Lower lobe of right lung (tissue), 2 donors: ENCODE results near the gene ENDOV. TPM values are rescaled to one million over a fixed set of nuclear protein-coding genes. Genes with fewer than 3 reads are reported as not detected.

Experiments used
- ATAC-seq, 2 donors: fragments of 200-7000 bp; cut with Tn5 transposase; one replicate each; pipeline ENCODE4 v1.9.1; 2020 to 2022; ENCODE audit warnings: mild to moderate bottlenecking in 2 of 2, moderate library complexity in 2 of 2
- DNase-seq: peaks from one replicate; pipeline ENCODE4 v3.0.0-alpha.2; 2020
- H3K27ac ChIP-seq: fragments of 200-600 bp; one replicate; pipeline ENCODE4 v1.8.0; 2022
- H3K27me3 ChIP-seq: fragments of 200-600 bp; one replicate; pipeline ENCODE4 v1.8.0; 2022; ENCODE audit warnings: low read depth
- H3K36me3 ChIP-seq: fragments of 200-600 bp; one replicate; pipeline ENCODE4 v1.8.0; 2022; ENCODE audit warnings: mild to moderate bottlenecking
- H3K4me1 ChIP-seq: fragments of 200-600 bp; one replicate; pipeline ENCODE4 v1.8.0; 2022
- H3K4me3 ChIP-seq: fragments of 200-600 bp; one replicate; pipeline ENCODE4 v1.8.0; 2022; ENCODE audit warnings: mild to moderate bottlenecking
- H3K9me3 ChIP-seq: fragments of 200-600 bp; one replicate; pipeline ENCODE4 v1.8.0; 2022
- CTCF ChIP-seq: fragments of 200-600 bp; IDR thresholded peaks from one replicate; pipeline ENCODE4 v1.8.0; 2022; ENCODE audit warnings: antibody characterized with exemption, mild to moderate bottlenecking
- intact Hi-C: fragments of 100-400 bp; cut with DNase I; formaldehyde crosslinking; loops from one replicate; pipeline ENCODE4 v1.11.0; 2022
- total RNA-seq: library from RNA; stranded (reverse); fragmentation: NEBNext Ultra II Directional; extraction: Animal tissue kit (Norgen Biotek cat#: 25700); gene quantifications from one replicate; pipeline ENCODE4 v1.2.1, GENCODE V29; 2021
- donor health status: DM: no; HTN: yes; CAD: no; lungs with severe emphysema.

Gene ENDOV
- total RNA-seq, 1 donor from 2014 or later: 23.4 TPM

- no peak for TF ChIP-seq CTCF
- Histone ChIP-seq H3K36me3 (peaks cover 100% of the 10 kb centered on the region), H3K27me3 (no peaks in the 10 kb centered on the region), H3K27ac (peak overlapping the region; percentile 6), H3K4me3 (no peak overlapping the region), H3K4me1 (no peaks in the 10 kb centered on the region), H3K9me3 (no peaks in the 10 kb centered on the region)
- intact Hi-C loops: no loop called here
- no peak for DNase-seq
- ATAC-seq: no peak
Measured at GRCh38 chr17:80384078-80384960, 30.6 kb upstream of the ENDOV start.

DNA sequence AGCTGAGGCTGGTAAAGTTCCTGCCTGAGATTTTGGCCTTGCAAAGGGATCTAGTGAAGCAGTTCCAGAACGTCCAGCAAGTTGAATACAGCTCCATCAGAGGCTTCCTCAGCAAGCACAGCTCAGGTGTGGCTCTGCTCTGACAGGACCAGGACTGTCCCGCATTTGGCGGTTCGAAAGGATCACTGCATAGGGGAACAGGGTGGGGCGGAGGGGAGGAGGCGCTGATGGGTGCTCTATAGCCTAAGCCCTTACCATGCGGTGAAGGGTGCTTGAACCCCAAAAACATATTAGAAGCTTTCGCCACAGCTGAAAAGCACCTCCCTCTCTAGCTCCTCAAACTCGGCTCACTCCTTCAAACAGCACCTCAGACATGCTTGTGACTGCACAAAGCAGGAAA lies 29.9 kb upstream of the ENDOV start:
- Histone ChIP-seq H3K4me1 (no peaks in the 10 kb centered on the region), H3K27me3 (no peaks in the 10 kb centered on the region), H3K27ac (no peak overlapping the region), H3K4me3 (no peak overlapping the region), H3K36me3 (peaks cover 100% of the 10 kb centered on the region), H3K9me3 (no peaks in the 10 kb centered on the region)
- DNase-seq (no peak), ATAC-seq (no peak)
- intact Hi-C loops: no loop called here
- no peak for TF ChIP-seq CTCF

DNA sequence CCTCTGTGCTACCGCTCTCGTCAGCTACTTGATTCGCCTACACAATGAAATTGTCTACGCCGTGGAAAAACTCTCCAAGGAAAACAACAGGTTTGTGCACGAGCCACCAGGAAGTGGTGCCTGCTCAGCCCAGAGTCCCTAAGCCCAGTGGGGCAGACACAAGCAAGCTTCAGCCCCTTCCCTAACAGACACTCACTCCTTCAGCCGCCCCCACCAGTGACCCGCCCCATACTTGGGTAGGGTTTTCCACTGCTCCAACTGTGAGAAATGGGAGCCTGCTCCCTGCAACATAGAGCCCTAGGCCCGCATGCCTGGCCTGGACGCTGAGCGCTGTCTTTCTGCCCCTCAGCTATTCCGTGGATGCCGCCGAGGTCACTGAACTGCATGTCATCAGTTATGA lies 28.6 kb upstream of the ENDOV start:
- Histone ChIP-seq H3K9me3 (no peaks in the 10 kb centered on the region), H3K36me3 (peaks cover 100% of the 10 kb centered on the region), H3K27ac (no peak overlapping the region), H3K4me3 (no peak overlapping the region), H3K27me3 (no peaks in the 10 kb centered on the region), H3K4me1 (no peaks in the 10 kb centered on the region)
- intact Hi-C loops: no loop called here
- ATAC-seq (no peak), DNase-seq (no peak)
- TF ChIP-seq CTCF: no peak

DNA sequence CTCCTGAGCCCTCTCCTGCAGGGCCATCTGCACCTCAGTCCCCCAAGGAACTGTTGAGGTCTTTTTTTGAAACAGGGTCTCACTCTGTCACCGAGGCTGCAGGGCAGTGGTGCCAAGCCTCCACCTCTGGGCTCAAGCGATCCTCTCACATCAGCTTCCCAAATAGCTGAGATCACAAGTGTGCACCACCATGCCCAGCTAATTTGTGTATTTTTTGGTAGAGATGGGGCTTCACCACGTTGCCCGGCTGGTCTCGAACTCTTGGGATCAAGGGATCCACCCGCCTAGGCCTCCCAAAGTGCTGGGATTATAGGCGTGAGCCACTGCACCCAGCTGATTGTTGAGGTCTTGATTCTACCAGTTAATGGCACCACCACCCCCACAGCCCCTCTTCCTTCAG lies 27.9 kb upstream of the ENDOV start:
- no peak for ATAC-seq

DNA sequence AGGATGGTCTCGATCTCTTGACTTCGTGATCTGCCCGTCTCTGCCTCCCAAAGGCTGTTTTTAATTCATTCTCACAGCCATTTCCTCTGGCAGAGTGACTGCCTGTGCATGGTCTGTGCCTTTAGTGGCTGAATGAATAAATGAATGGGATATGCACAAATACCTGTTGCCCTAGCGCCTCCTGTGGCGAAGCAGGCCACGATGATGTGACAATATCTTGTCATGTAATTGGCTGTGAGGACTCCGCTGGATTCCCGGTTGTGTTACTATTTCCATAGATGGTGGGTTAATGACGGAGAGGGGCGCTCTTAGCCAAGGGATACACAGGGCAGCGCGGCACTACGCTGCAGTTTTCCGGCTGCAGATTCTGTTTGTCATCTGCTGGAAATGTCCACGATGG lies 26.8 kb upstream of the ENDOV start:
- intact Hi-C loops: no loop called here
- TF ChIP-seq CTCF: no peak
- Histone ChIP-seq H3K4me3 (no peak overlapping the region), H3K9me3 (no peaks in the 10 kb centered on the region), H3K36me3 (peaks cover 100% of the 10 kb centered on the region), H3K4me1 (no peaks in the 10 kb centered on the region), H3K27ac (no peak overlapping the region), H3K27me3 (no peaks in the 10 kb centered on the region)
- ATAC-seq: no peak
- no peak for DNase-seq

More for the DNA sequence above, 27.9 kb upstream of the ENDOV start:
- TF ChIP-seq CTCF: no peak
- Histone ChIP-seq H3K27me3 (no peaks in the 10 kb centered on the region), H3K27ac (no peak overlapping the region), H3K4me3 (no peak overlapping the region), H3K9me3 (no peaks in the 10 kb centered on the region), H3K36me3 (peaks cover 100% of the 10 kb centered on the region), H3K4me1 (no peaks in the 10 kb centered on the region)
- no peak for DNase-seq
- intact Hi-C loops: no loop called here
